ENCODE data around the gene RPL5. TPM values are rescaled to one million over a fixed set of nuclear protein-coding genes. Genes with fewer than 3 reads are reported as not detected.

Gene RPL5
- total and polyA plus RNA-seq, 2 of the 4 experiments (the other 2 are of a cell fraction), result 1,406 to 1,679 TPM

GRCh38 chr1:92792340-92792782 lies 39.5 kb upstream of the RPL5 start:
- Histone ChIP-seq H2BK15ac (ENCODE audit: low read depth, low read length) (peak overlapping the region; percentile 60; the same call in 1 of the 3 replicates), H3K36me3 (ENCODE audit: control insufficient read depth, insufficient read depth, low read length) (no peaks in the 10 kb centered on the region), H4K91ac (ENCODE audit: insufficient read depth, low read depth, low read length) (no peak overlapping the region), H3K4me2 (ENCODE audit: low read depth, low read length) (no peak overlapping the region), H2BK120ac (ENCODE audit: low read depth, low read length) (no peak overlapping the region), H3K4me1 (ENCODE audit: control insufficient read depth, insufficient read depth, low read length) (peaks cover 5% of the 10 kb centered on the region; the same call in 1 of the 2 replicates), H2AK5ac (ENCODE audit: low read depth, low read length) (no peak overlapping the region), H3K27ac (ENCODE audit: insufficient read depth, low read length) (no peak overlapping the region), H3K9me1 (ENCODE audit: insufficient read depth, low read length) (peaks cover 3% of the 10 kb centered on the region; the same call in 1 of the 2 replicates), H3K56ac (ENCODE audit: extremely low read depth, insufficient read depth, low read length) (no peak overlapping the region), H3K23ac (ENCODE audit: low read depth, low read length) (no peak overlapping the region; the same call in 1 of the 2 replicates), H4K8ac (ENCODE audit: low read depth in 2 of 2, low read length in 2 of 2) (no peak overlapping the region), H3K18ac (ENCODE audit: low read depth, low read length) (no peak overlapping the region; the same call in 1 of the 2 replicates), H3K14ac (replicated peaks; ENCODE audit: low read depth, low read length) (no peak overlapping the region), H4K5ac (ENCODE audit: low read depth, low read length) (no peak overlapping the region), H2BK20ac (ENCODE audit: low read depth, low read length) (no peak overlapping the region), H2BK5ac (ENCODE audit: low read depth, low read length, poor library complexity, severe bottlenecking) (no peak overlapping the region), H3K4ac (ENCODE audit: low read depth, low read length) (0 out of 2 replicates have a peak overlapping the region, but pooled peaks have one; percentile 20), H4K20me1 (ENCODE audit: insufficient read depth, low read length) (no peaks in the 10 kb centered on the region), H3K4me3 (ENCODE audit: insufficient read depth, low read depth, low read length) (no peak overlapping the region), H2AFZ (replicated peaks; ENCODE audit: low read length, poor library complexity) (no peak overlapping the region), H3K9ac (ENCODE audit: low read depth, low read length) (no peak overlapping the region), H2AK9ac (replicated peaks; ENCODE audit: low read depth, low read length, poor library complexity) (no peak overlapping the region), H3K79me1 (ENCODE audit: low read depth in 1 of 2, low read length in 2 of 2) (no peaks in the 10 kb centered on the region), H3K9me3 (ENCODE audit: control insufficient read depth, insufficient read depth, low read length) (peaks cover 6% of the 10 kb centered on the region; the same call in 1 of the 2 replicates), H3K27me3 (ENCODE audit: control insufficient read depth, insufficient read depth, low read length) (no peaks in the 10 kb centered on the region)
- in situ Hi-C loops (cut with MboI; ENCODE audit: low sequenced_read_pairs) (no loop called here), intact Hi-C loops (cut with micrococcal nuclease) (no loop called here), dilution Hi-C loops (cut with HindIII; ENCODE audit: low sequenced_read_pairs, unreplicated experiment) (no loop called here)
- ChIA-PET POLR2A (ENCODE audit: unreplicated experiment) (no interaction called here), CTCF (interaction anchor here (0.6 kb wide), 1 partner anchor 16 kb away, joined by 5 read pairs; no protein-coding TSS in a partner anchor)
- DNase-seq (no peak), ATAC-seq (ENCODE audit: low read depth) (no peak)
- BruUV-seq (replicated peaks), result no TSS peak
- TF ChIP-seq MAFK (IDR thresholded peaks at IDR 0.05; ENCODE audit: low read depth, low read length), result no peak
- TF ChIP-seq RCOR1 (IDR thresholded peaks at IDR 0.05; ENCODE audit: insufficient replicate concordance, low read length), result no peak
- no peak for TF ChIP-seq POLR2A (IDR thresholded peaks at IDR 0.05; ENCODE audit: low read depth, low read length)
- TF ChIP-seq MXI1 (IDR thresholded peaks at IDR 0.05; ENCODE audit: borderline replicate concordance, low read depth, low read length), result no peak
- no peak for TF ChIP-seq MAZ (IDR thresholded peaks at IDR 0.05; ENCODE audit: borderline replicate concordance, low read depth, low read length)
- TF ChIP-seq CEBPB (IDR thresholded peaks at IDR 0.05; ENCODE audit: low read depth, low read length), result no peak
- TF ChIP-seq, protein P1, sequence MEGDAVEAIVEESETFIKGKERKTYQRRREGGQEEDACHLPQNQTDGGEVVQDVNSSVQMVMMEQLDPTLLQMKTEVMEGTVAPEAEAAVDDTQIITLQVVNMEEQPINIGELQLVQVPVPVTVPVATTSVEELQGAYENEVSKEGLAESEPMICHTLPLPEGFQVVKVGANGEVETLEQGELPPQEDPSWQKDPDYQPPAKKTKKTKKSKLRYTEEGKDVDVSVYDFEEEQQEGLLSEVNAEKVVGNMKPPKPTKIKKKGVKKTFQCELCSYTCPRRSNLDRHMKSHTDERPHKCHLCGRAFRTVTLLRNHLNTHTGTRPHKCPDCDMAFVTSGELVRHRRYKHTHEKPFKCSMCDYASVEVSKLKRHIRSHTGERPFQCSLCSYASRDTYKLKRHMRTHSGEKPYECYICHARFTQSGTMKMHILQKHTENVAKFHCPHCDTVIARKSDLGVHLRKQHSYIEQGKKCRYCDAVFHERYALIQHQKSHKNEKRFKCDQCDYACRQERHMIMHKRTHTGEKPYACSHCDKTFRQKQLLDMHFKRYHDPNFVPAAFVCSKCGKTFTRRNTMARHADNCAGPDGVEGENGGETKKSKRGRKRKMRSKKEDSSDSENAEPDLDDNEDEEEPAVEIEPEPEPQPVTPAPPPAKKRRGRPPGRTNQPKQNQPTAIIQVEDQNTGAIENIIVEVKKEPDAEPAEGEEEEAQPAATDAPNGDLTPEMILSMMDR (conservative IDR thresholded peaks at IDR 0.05; ENCODE audit: low read depth, low read length), result no peak
- no peak for TF ChIP-seq RAD21 (IDR thresholded peaks at IDR 0.05; ENCODE audit: low read length)
- TF ChIP-seq RFX5 (IDR thresholded peaks at IDR 0.05; ENCODE audit: low read depth, low read length), result no peak
- TF ChIP-seq BHLHE40 (IDR thresholded peaks at IDR 0.05; ENCODE audit: low read depth, low read length), result no peak
- no peak for TF ChIP-seq SMC3 (IDR thresholded peaks at IDR 0.05; ENCODE audit: low read depth, low read length)
- TF ChIP-seq FOS (IDR thresholded peaks at IDR 0.05; ENCODE audit: low read depth, low read length), result no peak
- TF ChIP-seq ELK1 (IDR thresholded peaks at IDR 0.05; ENCODE audit: borderline replicate concordance, low read depth, low read length), result no peak
- no CpG with 5 or more reads among the region's 3 CpGs for WGBS, 2 experiments (ENCODE audit: extremely low coverage in 2 of 2, insufficient read length in 1 of 2)

Data from IMR-90 (cell line).